PC-9 (cell line): Measurements from ENCODE around the gene GMEB1. TPM values are rescaled to one million over a fixed set of nuclear protein-coding genes. Genes with fewer than 3 reads are reported as not detected.
A peak's percentile ranks its signal among the peaks of the same experiment; 100 is the strongest.

Experiments
- Bru-seq: library from RNA; stranded (reverse); fragments of 400-500 nt; gene quantifications from one replicate; lab custom pipeline; 2021; lab: Mats Ljungman, UMichigan
- BruChase-seq, 2 experiments: library from RNA; stranded (reverse); fragments of 400-500 nt; gene quantifications; one replicate each; lab custom pipeline; 2021; lab: Mats Ljungman, UMichigan
- BruUV-seq: library from RNA; stranded (reverse); fragments of 400-500 nt; replicated peaks from 2 replicates; lab custom pipeline; 2021; lab: Mats Ljungman, UMichigan
- CTCF ChIA-PET: fragments of 300-600 bp; sonication (Branson Sonifier 250); formaldehyde crosslinking; loops from one replicate; lab custom pipeline; 2022; ENCODE audit warnings: antibody characterized with exemption; lab: Charles Lee
- POLR2A ChIA-PET: fragments of 300-600 bp; sonication (Branson Sonifier 250); formaldehyde crosslinking; loops from one replicate; lab custom pipeline; 2022; ENCODE audit warnings: antibody characterized with exemption; ENCODE audit not compliant: unreplicated experiment; lab: Charles Lee
- DNase-seq, 2 experiments: peaks; one replicate each; pipeline versions ENCODE4 v3.0.0 to v3.0.0-alpha.2; 2015 to 2022; ENCODE audit warnings: mixed read lengths in 1 of 2
- H2AFZ ChIP-seq: fragments of 200-600 bp; sonication (generic); 2 replicates; pipeline ENCODE4 v1.8.1; 2017; ENCODE audit warnings: antibody characterized with exemption
- H3F3A ChIP-seq: fragments of 200-600 bp; sonication (generic); 2 replicates; pipeline ENCODE4 v1.8.1; 2017; ENCODE audit warnings: antibody characterized with exemption, mild to moderate bottlenecking, low read depth; ENCODE audit not compliant: insufficient read depth
- H3K27ac ChIP-seq: fragments of 200-600 bp; sonication (generic); 2 replicates; pipeline ENCODE4 v1.6.1; 2016; ENCODE audit warnings: mixed run types
- H3K27me3 ChIP-seq: fragments of 200-600 bp; sonication (generic); 2 replicates; pipeline ENCODE4 v1.6.1; 2016; ENCODE audit warnings: low read depth, mixed run types; ENCODE audit not compliant: insufficient read depth
- H3K36me3 ChIP-seq: fragments of 200-600 bp; sonication (generic); 2 replicates; pipeline ENCODE4 v1.6.1; 2016; ENCODE audit warnings: low read depth, mixed run types
- H3K4me1 ChIP-seq: fragments of 200-600 bp; sonication (generic); replicated peaks from 2 replicates; pipeline ENCODE4 v1.6.1; 2016; ENCODE audit warnings: mixed run types; ENCODE audit not compliant: insufficient read depth
- H3K4me2 ChIP-seq: fragments of 200-600 bp; sonication (generic); 2 replicates; pipeline ENCODE4 v1.6.1; 2017; ENCODE audit warnings: mixed run types
- H3K4me3 ChIP-seq: fragments of 200-600 bp; sonication (generic); 2 replicates; pipeline ENCODE4 v1.6.1; 2016; ENCODE audit warnings: mixed run types
- H3K79me2 ChIP-seq: fragments of 200-600 bp; sonication (generic); 2 replicates; pipeline ENCODE4 v1.6.1; 2017; ENCODE audit warnings: low read depth, mixed run types
- H3K9me2 ChIP-seq: fragments of 200-600 bp; sonication (generic); 2 replicates; pipeline ENCODE4 v1.8.1; 2017; ENCODE audit warnings: mild to moderate bottlenecking; ENCODE audit not compliant: insufficient read depth
- H3K9me3 ChIP-seq: fragments of 200-600 bp; sonication (generic); 2 replicates; pipeline ENCODE4 v1.8.1; 2016; ENCODE audit warnings: low read depth; ENCODE audit not compliant: insufficient read depth
- H4K20me1 ChIP-seq: fragments of 200-600 bp; sonication (generic); 2 replicates; pipeline ENCODE4 v1.8.1; 2017; ENCODE audit not compliant: insufficient read depth
- CTCF ChIP-seq: fragments of 200-600 bp; sonication (generic); conservative IDR thresholded peaks from 2 replicates; pipeline ENCODE4 v1.6.1; 2017; ENCODE audit warnings: mixed run types, antibody characterized with exemption, mild to moderate bottlenecking, moderate library complexity
- EZH2 ChIP-seq: fragments of 200-600 bp; sonication (generic); IDR thresholded peaks from 2 replicates; pipeline ENCODE4 v1.8.0; 2017; ENCODE audit warnings: antibody characterized with exemption, low read depth
- intact Hi-C: fragments of 100-400 bp; cut with micrococcal nuclease; formaldehyde crosslinking; loops from one replicate; pipeline ENCODE4 v1.10.0; 2022; ENCODE audit not compliant: unreplicated experiment
- long read RNA-seq: library from polyadenylated mRNA; stranded (forward); transcript quantifications from one replicate; pipeline ENCODE4 v2.0.0, GENCODE V29; 2022
- total RNA-seq: library from RNA; stranded (reverse); gene quantifications from 2 replicates; pipeline ENCODE4 v1.2.3, GENCODE V29; 2021

Gene GMEB1
- total RNA-seq (8.9 and 9.7 TPM in 2 replicates), Bru-seq, nascent RNA (percentile 63 among the genes with signal in this experiment), BruChase-seq, experiment 1, labeled RNA remaining after a 2-hour chase (percentile 58 among the genes with signal in this experiment), BruChase-seq, experiment 2, labeled RNA remaining after a 6-hour chase (percentile 73 among the genes with signal in this experiment)
- long read RNA-seq, full-length matches to known transcripts, result 4 of 9 reads
- long read RNA-seq, partial matches to known transcripts, result 0 of 9 reads
- long read RNA-seq, other reads (novel, unspliced or antisense), result 5 of 9 reads

- peak within 1 kb of the TSS; percentile 75 for H3K27ac ChIP-seq
- peak within 1 kb of the TSS; percentile 83 for H3K4me2 ChIP-seq
- no peaks in the 10 kb centered on the region for H3K4me1 ChIP-seq
- H3K9me3 ChIP-seq, result no peaks in the 10 kb centered on the region
- peak within 1 kb of the TSS; percentile 99 for H2AFZ ChIP-seq
- H3K4me3 ChIP-seq, result peak within 1 kb of the TSS; percentile 80
- H3K27me3 ChIP-seq, result no peaks in the 10 kb centered on the region
- peaks cover 15% of the 10 kb centered on the region for H3K79me2 ChIP-seq
- no peak for TF ChIP-seq CTCF
- no peak for TF ChIP-seq EZH2
- no peaks in the 10 kb centered on the region for H3K9me2 ChIP-seq
- no peaks in the 10 kb centered on the region for H4K20me1 ChIP-seq
- ChIA-PET CTCF (interaction anchor here (0.5 to 1.2 kb wide), 2 partner anchors 68 to 330 kb away, joined by 4 to 7 read pairs; partner anchors contain the start of gene YTHDF2), POLR2A (interaction anchor here (0.6 to 0.9 kb wide), 5 partner anchors 20 to 457 kb away, joined by 3 to 26 read pairs (median 5); partner anchors contain the start of genes RNU11 and TAF12)
- TSS peak; percentile 35 for BruUV-seq
- DNase-seq, result peak; percentile 69 to 85
- H3F3A ChIP-seq, result peaks cover 16% of the 10 kb centered on the region
- H3K36me3 ChIP-seq, result no peaks in the 10 kb centered on the region
- intact Hi-C loops, result no loop called here
These were observed at the start of gene GMEB1 for GRCh38 chr1:28668191-28668955. Gene GMEB1, plus strand, starts transcription at chr1:28668784. Its CDS starts 14,829 bp downstream, at chr1:28683613.

- TF ChIP-seq EZH2, result no peak
- TF ChIP-seq CTCF, result no peak
- Histone ChIP-seq H3K4me2 (no peak overlapping the region), H3K36me3 (no peaks in the 10 kb centered on the region), H3K4me3 (no peak overlapping the region), H2AFZ (no peak overlapping the region), H3K79me2 (no peaks in the 10 kb centered on the region), H3K4me1 (no peaks in the 10 kb centered on the region), H3K9me2 (no peaks in the 10 kb centered on the region), H3K27ac (no peak overlapping the region), H4K20me1 (no peaks in the 10 kb centered on the region), H3F3A (no peaks in the 10 kb centered on the region), H3K9me3 (no peaks in the 10 kb centered on the region), H3K27me3 (no peaks in the 10 kb centered on the region)
- no peak for DNase-seq
- POLR2A ChIA-PET, result no interaction called here
- intact Hi-C loops, result no loop called here
- no TSS peak for BruUV-seq
- CTCF ChIA-PET, result no interaction called here
These were observed 36.9 kb upstream of the GMEB1 start for GRCh38 chr1:28631713-28632112.

- H3K4me2 ChIP-seq, result no peak overlapping the region
- H3K79me2 ChIP-seq, result no peaks in the 10 kb centered on the region
- H3K4me1 ChIP-seq, result no peaks in the 10 kb centered on the region
- H3K27ac ChIP-seq, result no peak overlapping the region
- no peaks in the 10 kb centered on the region for H4K20me1 ChIP-seq
- H3K4me3 ChIP-seq, result no peak overlapping the region
- DNase-seq, result no peak
- POLR2A ChIA-PET, result no interaction called here
- H3K9me2 ChIP-seq, result no peaks in the 10 kb centered on the region
- TF ChIP-seq EZH2, result no peak
- no peak for TF ChIP-seq CTCF
- H3F3A ChIP-seq, result no peaks in the 10 kb centered on the region
- CTCF ChIA-PET, result no interaction called here
- no peaks in the 10 kb centered on the region for H3K27me3 ChIP-seq
- BruUV-seq, result no TSS peak
- intact Hi-C loops, result no loop called here
- no peaks in the 10 kb centered on the region for H3K36me3 ChIP-seq
- H3K9me3 ChIP-seq, result no peaks in the 10 kb centered on the region
- no peak overlapping the region for H2AFZ ChIP-seq
These were observed 36.0 kb upstream of the GMEB1 start for GRCh38 chr1:28632560-28632959.
